T-helper 22 cell (primary cell): ENCODE results near the gene YWHAG.
"Not testable (repeated sequence)": the region's sequence is repeated elsewhere in the genome, so short reads cannot be mapped to it uniquely, and the experiment has no call there.

Experiments used
- DNase-seq: peaks from one replicate; pipeline ENCODE4 v3.0.0-alpha.2; 2020; ENCODE audit warnings: low read depth

The YWHAG gene

GRCh38 chr7:76294344-76295024 lies 64.3 kb downstream of the YWHAG start:
- no peak for DNase-seq

- DNase-seq: no peak
Measured at GRCh38 chr7:76293407-76293901, 65.3 kb downstream of the YWHAG start.

- DNase-seq: not testable (repeated sequence)
Measured at GRCh38 chr7:76292911-76293310, 65.9 kb downstream of the YWHAG start.

GRCh38 chr7:76292213-76292573 lies 66.6 kb downstream of the YWHAG start:
- no peak for DNase-seq

- peak; percentile 58 for DNase-seq
Measured at GRCh38 chr7:76291351-76292212, 67.2 kb downstream of the YWHAG start.

- not testable (repeated sequence) for DNase-seq
Measured at GRCh38 chr7:76290847-76291350, 67.9 kb downstream of the YWHAG start.

GRCh38 chr7:76286842-76287403 lies 71.9 kb downstream of the YWHAG start:
- no peak for DNase-seq

- DNase-seq: no peak
Measured at GRCh38 chr7:76285604-76286374, 73.0 kb downstream of the YWHAG start.

GRCh38 chr7:76283254-76284159 lies 75.3 kb downstream of the YWHAG start:
- DNase-seq: no peak

- DNase-seq: no peak
Measured at GRCh38 chr7:76282344-76283253, 76.2 kb downstream of the YWHAG start.

GRCh38 chr7:76281706-76282343 lies 77.0 kb downstream of the YWHAG start:
- no peak for DNase-seq

GRCh38 chr7:76281006-76281705 lies 77.6 kb downstream of the YWHAG start:
- no peak for DNase-seq

GRCh38 chr7:76280408-76280807 lies 78.4 kb downstream of the YWHAG start:
- no peak for DNase-seq

GRCh38 chr7:76278540-76278939 lies 80.3 kb downstream of the YWHAG start:
- no peak for DNase-seq
